K562 (cell line): Measurements from ENCODE around the gene DGCR2. TPM values are rescaled to one million over a fixed set of nuclear protein-coding genes. Genes with fewer than 3 reads are reported as not detected.

Experiments used
- BDP1 ChIP-seq: IDR thresholded peaks from 3 replicates; pipeline ENCODE4 v1.6.1; 2011; ENCODE audit not compliant: insufficient read length, insufficient read depth
- CREB1 ChIP-seq, 2 experiments: sonication (generic) in 1 of 2; formaldehyde crosslinking in 1 of 2; IDR thresholded peaks; 2 replicates each; pipeline versions ENCODE4 v1.6.1 to v1.8.0; 2012 to 2022; ENCODE audit warnings: inconsistent platforms in 1 of 2, mild to moderate bottlenecking in 1 of 2, missing genetic modification reagents in 1 of 2, moderate library complexity in 1 of 2
- DIDO1 ChIP-seq: fragments of 450-650 bp; IDR thresholded peaks from 2 replicates; pipeline ENCODE4 v1.6.1; 2016; ENCODE audit warnings: low read depth, missing biosample characterization, missing genetic modification characterization
- E2F3 ChIP-seq: fragments of 250-450 bp; sonication (Bioruptor Pico); IDR thresholded peaks from 2 replicates; pipeline ENCODE4 v1.4.0; 2020; ENCODE audit warnings: mild to moderate bottlenecking
- ETV5 ChIP-seq: sonication (generic); formaldehyde crosslinking; IDR thresholded peaks from 2 replicates; pipeline ENCODE4 v1.4.0; 2020; ENCODE audit warnings: low read depth, mild to moderate bottlenecking, missing genetic modification reagents
- ILF3 ChIP-seq: fragments of 450-650 bp; IDR thresholded peaks from 2 replicates; pipeline ENCODE4 v1.6.1; 2018; ENCODE audit warnings: antibody characterized with exemption, mild to moderate bottlenecking, moderate library complexity, borderline replicate concordance
- KDM1A ChIP-seq, 2 experiments: fragments of 450-650 bp; IDR thresholded peaks; 2 replicates each; pipeline ENCODE4 v1.6.1; 2016; ENCODE audit warnings: mild to moderate bottlenecking in 2 of 2
- KDM2B ChIP-seq: fragments of 250-450 bp; sonication (Bioruptor Pico); IDR thresholded peaks from 2 replicates; pipeline ENCODE4 v1.8.0; 2021; ENCODE audit warnings: mild to moderate bottlenecking, moderate library complexity
- KLF10 ChIP-seq: fragments of 250-450 bp; sonication (Bioruptor Pico); IDR thresholded peaks from 2 replicates; pipeline ENCODE4 v1.6.1; 2021; ENCODE audit warnings: matching md5 sums
- PCBP1 ChIP-seq: fragments of 200-400 bp; formaldehyde crosslinking; IDR thresholded peaks from 2 replicates; pipeline ENCODE4 v1.6.1; 2018; ENCODE audit warnings: mild to moderate bottlenecking, low read depth, low read length; ENCODE audit not compliant: poor library complexity, severe bottlenecking
- SIRT6 ChIP-seq: IDR thresholded peaks from one replicate; pipeline ENCODE4 v1.6.1; 2012; ENCODE audit warnings: low read depth, mild to moderate bottlenecking, control low read depth, inconsistent platforms, low read length, moderate library complexity
- TAF9B ChIP-seq: fragments of 450-650 bp; IDR thresholded peaks from 2 replicates; pipeline ENCODE4 v1.6.1; 2018; ENCODE audit warnings: mild to moderate bottlenecking; ENCODE audit not compliant: partially characterized antibody
- TRIM24 ChIP-seq, 2 experiments: fragments of 450-650 bp; IDR thresholded peaks; 2 replicates each; pipeline ENCODE4 v1.6.1; 2016
- TSC22D4 ChIP-seq: fragments of 450-650 bp; IDR thresholded peaks from 2 replicates; pipeline ENCODE4 v1.6.1; 2016; ENCODE audit warnings: missing genetic modification characterization, missing biosample characterization, control low read depth
- ZNF263 ChIP-seq: sonication (generic); formaldehyde crosslinking; IDR thresholded peaks from 2 replicates; pipeline ENCODE4 v1.8.0; 2022; ENCODE audit warnings: mild to moderate bottlenecking, missing genetic modification reagents, borderline replicate concordance
- ZNF764 ChIP-seq: fragments of 250-450 bp; sonication (Bioruptor Pico); IDR thresholded peaks from 2 replicates; pipeline ENCODE4 v1.4.0; 2020; ENCODE audit warnings: low read depth, mild to moderate bottlenecking, moderate library complexity
- polyA plus RNA-seq, 8 experiments: library from polyadenylated mRNA; depleted of rRNA in 4 of 8; stranded (reverse) in 5 of 8; unstranded in 3 of 8; fragments of >200 nt; fragmentation: Nextera tagmentation in 2 of 8; fragmentation: Illumina TruSeq in 1 of 8; extraction: Ambion mirVana in 2 of 8; extraction: Trizol in 1 of 8; gene quantifications; 2 replicates each; pipeline versions ENCODE4 v1.2.1 to v1.2.3, GENCODE V29; 2011 to 2014; ENCODE audit warnings: inconsistent platforms in 1 of 8, missing spikeins in 1 of 8
- total RNA-seq, 7 experiments: library from RNA; depleted of rRNA in 6 of 7; stranded (reverse); fragments of >200 nt in 6 of 7; fragmentation: Illumina TruSeq in 2 of 7; extraction: Trizol in 2 of 7; gene quantifications; 2 replicates each; pipeline versions ENCODE4 v1.2.1 to v1.2.3, GENCODE V29; 2011 to 2021; ENCODE audit warnings: low replicate concordance in 1 of 7
- TF ChIP-seq, protein P1 (sequence below): IDR thresholded peaks from 2 replicates; pipeline ENCODE4 v1.6.1; 2011; ENCODE audit warnings: borderline replicate concordance, low read depth, mild to moderate bottlenecking, moderate library complexity, low read length; ENCODE audit not compliant: insufficient read depth, poor library complexity, severe bottlenecking
- TF ChIP-seq, protein P2 (sequence below): fragments of 450-650 bp; IDR thresholded peaks from 2 replicates; pipeline ENCODE4 v1.7.0; 2016; ENCODE audit warnings: borderline replicate concordance
- TF ChIP-seq, protein P3 (sequence below): fragments of 250-450 bp; sonication (Bioruptor Pico); IDR thresholded peaks from 2 replicates; pipeline ENCODE4 v1.4.0; 2020; ENCODE audit warnings: mild to moderate bottlenecking, moderate library complexity
- TF ChIP-seq, protein P4 (sequence below), 3 experiments: fragments of 200-800 bp in 1 of 3; sonication (Bioruptor generic) in 1 of 3; sonication (generic) in 1 of 3; formaldehyde crosslinking in 1 of 3; IDR thresholded peaks; 2 replicates each; pipeline versions ENCODE4 v1.6.1 to v1.8.0; 2016 to 2022; ENCODE audit warnings: mild to moderate bottlenecking in 2 of 3, missing compliant biosample characterization in 2 of 3, missing genetic modification characterization in 2 of 3, missing genetic modification reagents in 1 of 3
- TF ChIP-seq, protein P5 (sequence below): fragments of 450-650 bp; IDR thresholded peaks from 2 replicates; pipeline ENCODE4 v1.6.1; 2016; ENCODE audit warnings: missing biosample characterization, missing genetic modification characterization

Gene DGCR2
- total and polyA plus RNA-seq, 9 of the 15 experiments (the other 6 are each of a cell fraction or from before 2014, with no cell fraction given): 0.69 to 101 (median 56.4) TPM

DNA sequence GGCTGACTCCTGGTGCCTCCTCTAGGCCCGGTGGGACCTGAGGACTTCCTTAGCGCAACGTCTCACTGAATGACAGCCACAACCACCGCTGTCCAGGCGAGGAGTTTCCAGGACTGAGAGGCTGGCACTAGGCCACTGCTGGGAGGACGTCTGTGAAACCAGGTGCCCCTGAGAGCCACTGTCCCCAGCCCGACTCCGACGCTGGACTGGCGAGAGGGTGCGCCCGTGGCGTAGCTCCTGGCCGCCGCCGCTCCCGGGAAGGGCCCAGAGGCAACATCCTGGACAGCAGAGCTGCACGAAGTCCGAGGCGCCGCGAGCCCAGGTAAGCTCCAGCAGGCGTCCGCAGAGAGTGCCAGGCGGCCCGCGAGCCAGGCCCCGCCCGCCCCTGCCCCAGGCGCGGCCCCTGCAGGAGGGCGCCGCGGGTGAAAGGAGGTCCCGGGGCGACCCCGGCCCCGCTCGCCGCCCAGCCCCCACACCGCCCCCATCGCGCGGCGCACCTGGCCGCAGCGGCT, 525 bp downstream of the DGCR2 start (continued):
- TF ChIP-seq KDM2B: peak; percentile 77; the same call in 1 of the 2 replicates
- TF ChIP-seq ZNF263: no peak
- TF ChIP-seq CREB1 (IDR thresholded peaks at IDR 0.05): no peak
- no peak for TF ChIP-seq CREB1 (CRISPR knock-in tag; IDR thresholded peaks at IDR 0.05)
- TF ChIP-seq, protein P1, sequence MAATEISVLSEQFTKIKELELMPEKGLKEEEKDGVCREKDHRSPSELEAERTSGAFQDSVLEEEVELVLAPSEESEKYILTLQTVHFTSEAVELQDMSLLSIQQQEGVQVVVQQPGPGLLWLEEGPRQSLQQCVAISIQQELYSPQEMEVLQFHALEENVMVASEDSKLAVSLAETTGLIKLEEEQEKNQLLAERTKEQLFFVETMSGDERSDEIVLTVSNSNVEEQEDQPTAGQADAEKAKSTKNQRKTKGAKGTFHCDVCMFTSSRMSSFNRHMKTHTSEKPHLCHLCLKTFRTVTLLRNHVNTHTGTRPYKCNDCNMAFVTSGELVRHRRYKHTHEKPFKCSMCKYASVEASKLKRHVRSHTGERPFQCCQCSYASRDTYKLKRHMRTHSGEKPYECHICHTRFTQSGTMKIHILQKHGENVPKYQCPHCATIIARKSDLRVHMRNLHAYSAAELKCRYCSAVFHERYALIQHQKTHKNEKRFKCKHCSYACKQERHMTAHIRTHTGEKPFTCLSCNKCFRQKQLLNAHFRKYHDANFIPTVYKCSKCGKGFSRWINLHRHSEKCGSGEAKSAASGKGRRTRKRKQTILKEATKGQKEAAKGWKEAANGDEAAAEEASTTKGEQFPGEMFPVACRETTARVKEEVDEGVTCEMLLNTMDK: peak; percentile 30
- TF ChIP-seq PCBP1: no peak
- no peak for TF ChIP-seq KLF10 (CRISPR knock-in tag)
- TF ChIP-seq, protein P2, sequence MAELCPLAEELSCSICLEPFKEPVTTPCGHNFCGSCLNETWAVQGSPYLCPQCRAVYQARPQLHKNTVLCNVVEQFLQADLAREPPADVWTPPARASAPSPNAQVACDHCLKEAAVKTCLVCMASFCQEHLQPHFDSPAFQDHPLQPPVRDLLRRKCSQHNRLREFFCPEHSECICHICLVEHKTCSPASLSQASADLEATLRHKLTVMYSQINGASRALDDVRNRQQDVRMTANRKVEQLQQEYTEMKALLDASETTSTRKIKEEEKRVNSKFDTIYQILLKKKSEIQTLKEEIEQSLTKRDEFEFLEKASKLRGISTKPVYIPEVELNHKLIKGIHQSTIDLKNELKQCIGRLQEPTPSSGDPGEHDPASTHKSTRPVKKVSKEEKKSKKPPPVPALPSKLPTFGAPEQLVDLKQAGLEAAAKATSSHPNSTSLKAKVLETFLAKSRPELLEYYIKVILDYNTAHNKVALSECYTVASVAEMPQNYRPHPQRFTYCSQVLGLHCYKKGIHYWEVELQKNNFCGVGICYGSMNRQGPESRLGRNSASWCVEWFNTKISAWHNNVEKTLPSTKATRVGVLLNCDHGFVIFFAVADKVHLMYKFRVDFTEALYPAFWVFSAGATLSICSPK: no peak
- no peak for TF ChIP-seq KDM1A (IDR thresholded peaks at IDR 0.05)
- TF ChIP-seq ILF3: no peak
- TF ChIP-seq ZNF764 (CRISPR knock-in tag): 0 out of 2 replicates have a peak, but pooled peaks have one; percentile 4
- TF ChIP-seq, protein P3, sequence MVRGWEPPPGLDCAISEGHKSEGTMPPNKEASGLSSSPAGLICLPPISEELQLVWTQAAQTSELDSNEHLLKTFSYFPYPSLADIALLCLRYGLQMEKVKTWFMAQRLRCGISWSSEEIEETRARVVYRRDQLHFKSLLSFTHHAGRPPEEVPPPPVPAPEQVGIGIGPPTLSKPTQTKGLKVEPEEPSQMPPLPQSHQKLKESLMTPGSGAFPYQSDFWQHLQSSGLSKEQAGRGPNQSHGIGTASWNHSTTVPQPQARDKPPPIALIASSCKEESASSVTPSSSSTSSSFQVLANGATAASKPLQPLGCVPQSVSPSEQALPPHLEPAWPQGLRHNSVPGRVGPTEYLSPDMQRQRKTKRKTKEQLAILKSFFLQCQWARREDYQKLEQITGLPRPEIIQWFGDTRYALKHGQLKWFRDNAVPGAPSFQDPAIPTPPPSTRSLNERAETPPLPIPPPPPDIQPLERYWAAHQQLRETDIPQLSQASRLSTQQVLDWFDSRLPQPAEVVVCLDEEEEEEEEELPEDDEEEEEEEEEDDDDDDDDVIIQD (CRISPR knock-in tag): no peak
- TF ChIP-seq TAF9B: no peak
- no peak for TF ChIP-seq ETV5
- TF ChIP-seq, protein P4, sequence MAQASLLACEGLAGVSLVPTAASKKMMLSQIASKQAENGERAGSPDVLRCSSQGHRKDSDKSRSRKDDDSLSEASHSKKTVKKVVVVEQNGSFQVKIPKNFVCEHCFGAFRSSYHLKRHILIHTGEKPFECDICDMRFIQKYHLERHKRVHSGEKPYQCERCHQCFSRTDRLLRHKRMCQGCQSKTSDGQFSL (CRISPR knock-in tag; IDR thresholded peaks at IDR 0.05): no peak
- TF ChIP-seq, protein P4 (tag; IDR thresholded peaks at IDR 0.05): no peak
- TF ChIP-seq SIRT6: peak; percentile 15
- no peak for TF ChIP-seq TRIM24 (IDR thresholded peaks at IDR 0.05)
- no peak for TF ChIP-seq TSC22D4 (tag)
- TF ChIP-seq, protein P5, sequence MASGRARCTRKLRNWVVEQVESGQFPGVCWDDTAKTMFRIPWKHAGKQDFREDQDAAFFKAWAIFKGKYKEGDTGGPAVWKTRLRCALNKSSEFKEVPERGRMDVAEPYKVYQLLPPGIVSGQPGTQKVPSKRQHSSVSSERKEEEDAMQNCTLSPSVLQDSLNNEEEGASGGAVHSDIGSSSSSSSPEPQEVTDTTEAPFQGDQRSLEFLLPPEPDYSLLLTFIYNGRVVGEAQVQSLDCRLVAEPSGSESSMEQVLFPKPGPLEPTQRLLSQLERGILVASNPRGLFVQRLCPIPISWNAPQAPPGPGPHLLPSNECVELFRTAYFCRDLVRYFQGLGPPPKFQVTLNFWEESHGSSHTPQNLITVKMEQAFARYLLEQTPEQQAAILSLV (tag): no peak
- no peak for TF ChIP-seq BDP1
- TF ChIP-seq DIDO1 (tag): no peak
- TF ChIP-seq E2F3 (CRISPR knock-in tag): no peak
